NCI-H146 (cell line): ENCODE measurements around the gene EPHB2.
"Not testable (repeated sequence)": the region's sequence is repeated elsewhere in the genome, so short reads cannot be mapped to it uniquely, and the experiment has no call there.

Experiments
- DNase-seq: peaks from one replicate; lab custom pipeline; 2025; lab: John Stamatoyannopoulos, UW

Gene EPHB2

DNA sequence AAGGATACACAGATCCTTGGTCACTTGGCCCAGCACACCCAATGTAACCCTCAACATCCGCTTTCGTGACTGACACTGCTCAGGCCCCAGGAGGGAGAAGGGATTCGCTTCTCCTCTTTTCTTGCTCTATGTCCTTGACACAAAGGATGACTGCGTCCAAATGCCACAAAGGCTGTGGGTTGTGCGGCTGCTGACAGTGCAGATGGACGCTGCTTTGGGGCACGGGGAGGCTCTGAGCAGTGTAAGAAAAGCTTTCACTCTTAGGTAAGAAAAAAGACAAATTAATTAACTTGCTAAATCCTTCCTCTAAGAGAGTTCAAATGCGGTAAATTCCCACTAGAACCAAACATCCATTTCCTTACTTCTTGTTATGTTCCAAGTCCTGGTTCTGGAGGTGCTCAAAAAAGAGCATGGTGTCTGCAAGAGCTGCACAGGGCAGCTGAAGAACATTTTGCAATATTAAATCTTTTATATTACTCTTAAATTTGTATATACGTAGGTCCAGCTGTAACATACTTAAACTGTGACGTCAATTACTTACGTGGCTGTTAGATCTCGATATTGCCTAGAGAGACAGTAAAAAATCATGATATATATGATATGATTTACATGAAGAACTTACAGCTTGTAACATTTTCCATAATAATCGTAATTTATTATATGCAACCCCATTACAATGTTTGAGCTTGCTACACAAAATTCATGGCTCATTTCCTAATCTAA is 19.4 kb upstream of the EPHB2 start:
- DNase-seq, result no peak

DNA sequence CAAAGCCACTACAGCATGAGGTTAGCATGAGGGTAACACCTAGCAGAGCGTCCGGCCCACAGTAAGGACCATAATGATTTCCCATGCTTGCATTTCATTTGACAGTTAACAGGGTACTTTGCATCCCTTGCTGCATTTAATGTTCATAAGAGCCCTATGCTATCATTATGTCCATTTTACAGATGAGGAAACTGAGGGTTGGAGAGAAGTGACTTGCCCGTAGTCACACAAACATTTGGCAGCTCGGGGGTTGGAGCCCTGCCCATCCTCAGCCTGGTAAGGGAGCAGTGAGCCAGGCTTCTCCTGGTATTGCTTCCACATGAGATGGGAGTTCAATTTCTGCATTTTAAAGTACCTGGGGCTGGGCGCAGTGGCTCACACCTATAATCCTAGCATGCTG is 16.5 kb upstream of the EPHB2 start:
- DNase-seq, result no peak

DNA sequence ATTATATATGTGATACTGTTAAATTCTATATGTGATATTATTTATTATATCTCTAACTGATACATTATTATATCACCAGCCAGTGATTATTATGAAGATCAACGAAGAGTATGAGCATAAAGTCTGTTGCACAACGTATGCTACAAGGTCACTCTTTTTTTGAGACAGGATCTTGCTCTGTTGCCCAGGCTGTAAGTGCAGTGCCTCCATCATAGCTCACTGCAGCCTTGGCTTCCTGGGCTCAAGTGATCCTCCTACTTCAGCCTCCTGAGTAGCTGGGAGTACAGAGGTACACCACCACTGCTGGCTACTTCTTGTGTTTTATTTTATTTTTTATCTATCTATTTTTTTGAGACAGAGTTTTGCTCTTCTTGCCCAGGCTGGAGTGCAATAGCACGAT is 14.0 kb upstream of the EPHB2 start:
- DNase-seq, result no peak

DNA sequence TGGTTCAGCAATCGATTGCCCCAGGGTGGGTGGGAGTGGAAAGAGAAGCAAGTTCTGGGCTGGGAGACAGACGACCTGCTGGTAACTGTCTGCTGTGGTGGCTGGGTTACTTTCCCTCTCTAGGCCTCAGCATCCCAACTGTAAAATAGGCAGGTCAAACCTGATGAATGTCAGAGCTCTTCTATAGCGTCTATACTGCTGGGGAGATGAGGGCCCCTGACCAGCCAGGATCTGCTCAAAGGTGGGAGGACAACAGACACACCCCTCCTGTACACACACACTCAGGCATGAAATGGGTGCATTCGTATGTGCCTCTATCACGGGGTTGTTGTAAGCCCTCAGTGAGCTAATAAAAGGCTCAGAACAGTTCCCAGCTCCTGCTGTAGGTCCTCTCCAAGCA is 12.7 kb upstream of the EPHB2 start:
- DNase-seq, result peak; percentile 25

DNA sequence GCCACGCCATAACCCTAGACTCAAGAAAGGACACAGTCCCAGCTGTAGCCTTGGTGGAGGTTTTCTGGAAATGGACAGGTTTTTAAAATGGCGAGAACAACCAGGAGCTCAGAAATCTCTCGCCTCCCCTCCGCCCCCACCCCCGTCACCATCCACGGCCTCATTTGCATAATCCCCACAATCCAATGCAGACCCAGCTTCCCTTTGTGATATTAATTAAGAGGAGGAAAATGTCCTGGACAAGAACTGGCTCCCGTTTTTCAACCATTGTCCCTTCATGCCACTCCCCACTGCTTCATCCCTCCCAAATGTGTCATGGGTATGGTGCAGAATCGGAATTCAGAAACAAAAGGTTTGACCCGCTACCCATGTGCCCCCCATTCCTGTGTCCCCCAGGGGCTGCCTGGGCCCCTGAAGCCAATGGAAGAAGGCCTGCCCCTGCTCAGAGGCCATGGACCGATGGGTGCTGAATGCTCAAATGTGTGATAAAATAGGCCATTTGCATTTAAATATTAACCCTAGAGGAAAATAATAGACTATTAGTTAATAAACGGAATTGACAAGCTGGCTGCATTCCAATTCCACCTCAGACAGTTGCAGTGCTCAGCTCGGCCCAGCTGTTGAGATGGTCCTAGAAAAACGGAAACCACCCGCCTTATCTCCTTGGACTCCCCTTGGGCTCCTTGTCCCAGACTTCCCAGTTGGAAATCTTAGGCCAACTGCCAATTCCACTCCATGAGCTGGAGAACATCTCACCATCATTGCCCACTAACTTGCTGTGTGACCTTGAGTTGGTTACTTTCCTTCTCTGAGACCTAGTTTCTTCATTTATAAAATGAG is 10.7 kb upstream of the EPHB2 start:
- no peak for DNase-seq

DNA sequence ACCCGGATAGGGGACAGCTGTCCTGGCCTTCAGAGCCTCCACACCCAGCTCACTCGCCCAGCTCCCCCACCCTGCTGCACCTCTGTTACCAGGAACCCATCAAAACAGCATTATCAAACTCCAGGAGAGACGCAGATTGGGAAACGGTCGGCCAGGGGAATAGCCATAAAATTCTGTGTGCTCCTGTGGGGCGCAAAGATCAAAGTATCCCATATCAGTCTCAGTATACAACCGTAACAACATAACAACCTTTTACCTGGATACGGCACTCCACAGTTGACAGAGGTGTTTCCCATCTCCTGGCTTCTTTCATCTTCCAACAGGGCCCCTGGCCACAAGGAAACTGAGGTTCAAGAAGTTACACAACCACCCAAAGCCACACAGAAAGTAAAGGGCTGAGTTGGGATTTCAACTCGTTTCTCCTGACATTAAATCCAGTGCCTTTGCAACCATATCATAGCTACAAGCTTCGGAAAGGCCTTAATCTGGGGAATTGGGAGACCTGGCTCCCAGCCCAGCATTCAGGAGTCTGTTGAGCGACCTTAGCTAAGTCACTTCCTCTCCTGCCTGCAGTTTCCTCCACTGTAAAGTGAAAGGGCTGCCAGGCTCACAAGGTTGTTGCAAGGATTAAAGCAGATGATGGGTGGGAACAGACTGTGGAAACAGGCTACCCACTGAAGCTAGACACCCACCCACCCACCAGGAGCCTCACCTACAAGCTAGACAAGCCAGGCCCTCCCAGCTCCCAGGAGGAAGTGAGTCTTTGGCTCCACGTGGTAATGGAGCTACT is 8.1 kb upstream of the EPHB2 start:
- no peak for DNase-seq

DNA sequence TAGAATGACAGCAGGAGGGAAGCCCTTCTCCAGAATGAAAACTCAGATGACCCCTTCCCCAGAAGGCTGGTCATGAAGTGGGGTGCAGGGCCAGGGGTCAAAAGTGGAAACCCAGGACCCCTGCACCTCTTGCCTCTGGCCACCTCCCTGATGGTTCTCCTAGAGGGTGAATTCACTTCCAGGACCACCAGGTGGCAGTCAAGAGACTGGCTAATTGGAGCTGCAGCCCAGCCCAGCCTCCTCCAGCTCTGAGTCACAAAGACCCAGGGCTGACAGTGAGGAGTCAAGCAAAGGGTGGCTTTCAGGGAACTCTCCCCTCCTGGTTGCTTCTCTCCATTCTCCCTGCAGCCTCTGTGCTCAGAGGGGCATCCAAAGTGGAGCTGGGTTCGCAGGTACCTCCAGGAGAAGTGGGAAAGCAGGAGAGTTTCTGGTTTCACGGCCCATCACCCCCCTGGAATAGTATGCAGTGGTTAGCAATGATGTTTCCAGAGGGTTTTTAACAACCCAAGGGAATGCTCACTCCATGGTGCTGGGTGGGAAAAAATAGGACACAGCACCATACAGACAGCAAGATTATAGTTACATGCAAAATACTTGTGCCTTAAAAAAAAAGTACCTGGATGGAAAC is 6.1 kb upstream of the EPHB2 start:
- peak; percentile 80 for DNase-seq

DNA sequence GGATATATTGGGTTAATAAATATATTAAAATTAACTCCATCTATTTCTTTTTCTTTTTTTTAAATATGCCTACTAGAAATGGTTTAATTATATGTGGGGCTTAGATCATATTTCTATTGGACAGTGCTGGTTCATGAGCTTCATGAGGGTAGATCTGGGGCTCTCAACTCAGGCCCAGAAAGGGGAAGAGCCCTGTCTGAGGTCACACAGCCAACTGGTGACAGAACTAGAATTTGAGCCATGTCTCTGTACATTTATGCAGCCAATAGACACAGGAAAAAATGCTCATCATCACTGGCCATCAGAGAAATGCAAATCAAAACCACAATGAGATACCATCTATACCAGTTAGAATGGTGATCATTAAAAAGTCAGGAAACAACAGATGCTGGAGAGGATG is 5.1 kb upstream of the EPHB2 start:
- no peak for DNase-seq

DNA sequence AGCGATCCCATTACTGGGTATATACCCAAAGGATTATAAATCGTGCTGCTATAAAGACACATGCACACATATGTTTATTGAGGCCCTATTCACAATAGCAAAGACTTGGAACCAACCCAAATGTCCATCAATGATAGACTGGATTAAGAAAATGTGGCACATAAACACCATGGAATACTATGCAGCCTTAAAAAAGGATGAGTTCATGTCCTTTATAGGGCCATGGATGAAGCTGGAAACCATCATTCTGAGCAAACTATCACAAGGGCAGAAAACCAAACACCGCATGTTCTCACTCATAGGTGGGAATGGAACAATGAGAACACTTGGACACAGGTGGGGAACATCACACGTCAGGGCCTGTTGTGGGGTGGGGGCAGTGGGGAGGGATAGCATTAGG is 4.5 kb upstream of the EPHB2 start:
- not testable (repeated sequence) for DNase-seq

DNA sequence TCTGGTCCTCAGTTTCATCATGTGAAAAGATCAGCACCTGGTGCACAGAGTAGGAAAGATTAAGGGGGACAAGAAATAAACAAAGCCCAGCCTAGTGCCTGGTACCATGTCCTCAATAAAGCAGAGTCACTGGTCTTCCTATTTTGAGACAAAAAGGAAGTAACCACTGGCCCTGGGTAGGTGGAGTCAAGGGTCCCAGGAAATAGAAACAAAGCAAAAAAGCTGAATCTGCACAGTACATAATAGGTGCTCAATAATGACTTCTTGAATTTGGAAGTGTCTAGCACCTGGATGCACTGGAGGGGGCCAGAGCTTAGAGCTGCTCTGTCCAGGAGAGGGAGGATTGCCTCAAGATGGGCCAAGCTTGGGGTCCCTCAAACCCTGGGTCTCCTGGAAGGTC is 1.9 kb upstream of the EPHB2 start:
- no peak for DNase-seq

DNA sequence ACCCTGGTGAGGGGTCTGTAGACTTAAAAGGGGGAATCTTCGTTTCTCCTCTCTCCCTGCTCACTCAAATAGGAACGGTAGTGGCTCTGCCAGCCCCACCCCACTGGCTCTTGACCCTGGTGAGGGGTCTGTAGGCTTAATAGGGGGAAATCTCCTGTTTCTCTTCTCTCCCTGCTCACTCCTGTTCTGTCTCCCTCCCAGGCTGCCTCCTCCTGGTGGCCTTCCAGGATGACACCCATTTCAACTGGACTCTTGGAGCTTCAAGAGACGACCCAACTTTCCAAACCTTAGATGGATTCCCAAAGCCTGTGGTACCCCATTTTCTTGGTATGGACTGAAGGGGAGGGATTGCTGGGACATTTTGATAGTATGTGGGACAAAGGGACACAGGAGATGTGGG is 1.4 kb upstream of the EPHB2 start:
- DNase-seq, result no peak

DNA sequence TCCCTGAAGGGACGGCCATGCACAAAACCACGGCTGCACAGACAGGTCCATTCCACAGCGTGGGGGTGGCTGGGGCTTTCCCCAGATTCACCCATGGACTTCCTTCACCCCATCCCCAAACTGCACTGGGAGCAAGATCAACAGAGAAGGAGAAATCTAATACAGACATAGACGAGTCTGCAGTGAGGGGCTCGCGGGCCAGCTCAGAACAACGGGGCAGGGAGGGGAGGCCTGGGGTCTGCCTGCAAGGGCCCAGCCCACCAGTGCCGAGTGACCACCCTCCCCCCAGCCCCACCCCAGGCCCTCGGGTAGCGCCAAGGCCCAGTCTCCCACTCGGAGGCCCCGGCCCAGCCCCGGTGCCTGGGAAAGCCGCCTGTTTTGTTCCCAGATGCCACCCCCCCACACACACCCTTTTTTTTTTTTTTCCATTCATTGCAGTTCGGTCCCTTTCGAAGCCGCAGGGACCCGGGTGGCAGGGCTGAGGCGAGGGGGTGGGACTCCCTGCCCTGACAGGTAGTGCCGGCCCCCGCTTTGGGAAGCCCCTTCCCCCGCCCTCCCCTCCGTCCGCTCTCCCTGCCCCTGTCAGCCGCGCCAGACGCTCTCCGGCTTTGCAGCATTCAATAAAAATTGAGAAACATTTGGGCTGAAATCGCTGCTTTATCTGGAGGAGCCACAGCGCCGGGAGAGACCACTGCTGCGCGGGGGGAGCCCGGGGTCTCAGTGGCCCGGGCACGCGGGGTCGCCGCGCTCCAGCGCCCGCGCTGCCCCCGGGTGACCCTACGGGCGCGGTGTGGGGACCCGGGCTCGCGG is 543 bp upstream of the EPHB2 start:
- peak; percentile 52 for DNase-seq

DNA sequence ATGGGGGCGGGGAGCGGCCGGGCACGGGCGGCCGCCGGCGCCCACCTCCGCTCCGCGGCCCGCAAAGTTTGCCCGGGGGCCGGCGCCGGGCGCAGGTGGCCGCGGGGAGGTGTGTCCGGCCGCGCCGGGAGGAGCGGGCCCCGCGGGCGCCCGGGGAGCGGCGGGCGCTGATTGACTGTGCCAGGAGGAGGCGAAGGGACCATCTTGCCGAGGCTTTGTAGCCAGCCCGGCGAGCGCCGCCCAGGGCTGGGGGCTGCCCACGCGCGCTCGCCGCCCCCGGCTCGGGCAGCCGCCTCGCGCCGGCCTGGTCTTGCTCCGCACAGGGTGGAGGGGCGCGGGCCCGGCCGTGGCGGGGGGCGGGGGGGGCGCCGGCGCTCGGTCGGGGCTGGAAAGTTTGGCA is 432 bp downstream of the EPHB2 start:
- peak; percentile 20 for DNase-seq

DNA sequence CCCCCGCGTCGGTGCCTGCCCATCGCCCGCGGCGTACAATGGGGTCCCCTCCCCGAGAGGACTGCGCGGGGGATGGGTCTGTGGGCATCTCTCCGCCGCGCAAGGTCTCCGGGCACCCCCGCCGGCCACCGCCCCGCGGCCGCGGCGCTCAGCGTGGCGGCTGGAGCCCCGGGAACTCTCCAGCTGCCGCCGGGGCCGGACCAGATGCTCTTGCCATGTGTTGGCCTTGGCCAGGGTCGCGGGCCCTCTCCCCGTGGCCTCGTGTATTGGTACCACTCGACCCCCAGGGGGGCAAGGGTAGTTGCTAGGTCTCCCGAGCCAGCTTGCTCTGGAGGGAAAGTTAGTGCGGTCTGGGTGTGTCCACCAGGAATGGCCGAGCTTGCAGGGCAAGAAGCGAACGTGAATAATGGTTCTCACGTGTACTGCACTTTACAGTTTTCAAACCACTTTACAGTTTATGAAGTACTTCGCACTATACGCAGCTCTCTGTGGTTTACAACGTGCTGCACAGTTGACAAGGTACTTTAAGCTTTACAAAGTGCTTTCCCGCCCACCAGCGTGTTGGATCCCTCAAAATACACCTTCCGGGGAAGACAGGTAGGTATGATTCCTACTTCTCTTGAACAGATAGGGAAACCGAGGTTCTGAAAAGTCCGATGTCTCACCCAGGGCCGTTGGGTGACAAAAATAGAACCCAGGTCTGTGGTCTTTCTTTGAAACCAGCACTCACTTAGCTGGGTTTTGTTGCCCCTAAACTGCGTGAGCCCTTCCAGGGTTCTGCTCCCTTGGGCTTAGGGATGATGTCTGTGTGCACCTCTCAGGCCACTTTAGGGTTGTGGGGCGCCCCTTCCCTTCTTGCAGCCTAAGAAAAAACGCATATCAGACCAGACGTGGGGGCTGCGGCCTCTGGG is 1.2 kb downstream of the EPHB2 start:
- peak; percentile 15 for DNase-seq

DNA sequence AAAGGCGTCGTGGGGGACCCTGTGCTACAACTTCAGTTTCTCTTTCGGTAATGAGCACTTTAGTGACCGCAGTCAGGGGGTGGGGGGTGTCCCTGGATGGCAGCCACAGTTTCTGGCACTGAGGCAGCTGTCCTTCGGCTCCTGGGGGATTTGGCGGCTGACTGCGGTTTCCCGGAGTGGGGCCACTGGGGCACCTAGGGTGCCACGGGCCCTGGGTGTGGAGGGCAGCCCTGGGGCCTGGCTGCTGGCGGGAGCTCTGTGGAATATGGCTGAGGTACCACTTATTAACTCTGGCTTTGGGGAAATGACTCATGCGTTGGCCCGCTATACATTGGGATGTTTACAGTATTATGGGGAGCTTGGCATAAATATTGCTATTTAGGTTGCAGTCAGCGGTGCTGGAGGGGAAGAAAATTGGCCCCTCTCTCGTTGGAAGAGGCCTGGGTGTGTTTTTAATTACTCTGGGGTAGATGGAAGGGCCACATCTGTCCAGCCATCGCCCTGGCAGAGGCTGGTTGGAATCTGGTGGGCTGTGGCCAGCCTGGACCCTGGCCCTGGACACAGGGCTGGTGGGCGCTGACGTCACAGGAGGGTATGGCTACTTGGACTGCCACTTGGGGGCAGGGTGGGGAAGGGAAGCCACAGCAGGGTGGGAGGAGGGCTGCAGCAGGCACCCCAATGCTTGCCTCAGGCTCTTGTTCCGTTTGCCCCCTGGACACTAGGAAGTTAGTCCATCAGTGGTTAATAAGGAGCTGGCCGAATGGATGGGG is 2.0 kb downstream of the EPHB2 start:
- DNase-seq, result no peak

DNA sequence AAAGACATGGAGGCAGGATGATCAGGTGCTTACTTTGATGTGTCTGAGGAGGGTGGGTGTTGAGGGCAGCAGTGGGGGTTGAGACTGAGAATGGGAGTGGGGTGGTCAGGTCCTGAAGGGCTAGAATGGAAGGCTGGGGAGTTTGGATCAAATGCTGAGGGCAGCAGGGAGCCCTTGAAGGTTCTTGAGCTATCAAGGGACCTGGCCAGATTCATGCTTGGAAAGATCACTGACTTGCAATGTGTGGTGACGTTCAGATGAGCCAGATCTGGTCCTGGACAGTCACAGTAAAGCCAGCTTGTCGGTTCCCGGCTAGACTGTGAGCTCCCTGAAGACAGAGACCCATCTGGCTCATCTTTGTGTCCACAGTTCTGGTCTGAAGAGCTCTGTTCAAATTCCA is 3.8 kb downstream of the EPHB2 start:
- no peak for DNase-seq

DNA sequence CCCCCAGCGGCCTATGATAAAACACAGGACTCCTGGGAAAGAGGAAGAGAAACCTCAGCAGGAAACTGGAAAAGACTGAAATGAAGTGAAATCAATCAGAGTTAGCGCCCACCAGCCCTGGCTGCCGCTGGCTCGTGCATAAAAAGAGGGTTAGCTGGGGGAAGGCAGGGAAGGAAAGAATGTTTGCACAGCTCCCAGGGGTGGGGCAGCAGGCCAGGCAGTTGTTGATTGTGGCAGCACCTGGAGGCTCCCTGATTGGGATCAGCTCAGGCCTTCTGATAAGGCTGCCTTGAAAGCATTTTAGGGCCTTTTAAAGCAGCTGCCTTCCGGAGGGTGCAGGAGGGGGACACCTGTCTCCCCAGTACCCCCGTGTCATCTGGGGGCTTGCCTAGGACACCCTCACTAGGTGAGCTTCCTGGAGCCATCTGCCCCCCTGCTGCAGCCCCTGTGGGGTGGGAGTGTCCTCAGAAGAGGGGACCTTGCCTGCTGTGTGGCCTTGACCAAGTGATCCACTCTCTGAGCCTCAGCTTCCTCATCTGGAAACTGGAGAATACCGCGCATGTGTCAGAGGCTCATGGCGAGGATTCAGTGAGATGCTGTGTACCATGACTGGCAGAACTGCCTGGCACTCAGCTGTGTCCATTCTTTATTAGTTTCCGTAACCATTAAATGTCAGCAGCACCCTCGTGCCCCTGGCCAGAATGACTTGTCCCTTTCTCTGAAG is 6.6 kb downstream of the EPHB2 start:
- peak; percentile 80 for DNase-seq

DNA sequence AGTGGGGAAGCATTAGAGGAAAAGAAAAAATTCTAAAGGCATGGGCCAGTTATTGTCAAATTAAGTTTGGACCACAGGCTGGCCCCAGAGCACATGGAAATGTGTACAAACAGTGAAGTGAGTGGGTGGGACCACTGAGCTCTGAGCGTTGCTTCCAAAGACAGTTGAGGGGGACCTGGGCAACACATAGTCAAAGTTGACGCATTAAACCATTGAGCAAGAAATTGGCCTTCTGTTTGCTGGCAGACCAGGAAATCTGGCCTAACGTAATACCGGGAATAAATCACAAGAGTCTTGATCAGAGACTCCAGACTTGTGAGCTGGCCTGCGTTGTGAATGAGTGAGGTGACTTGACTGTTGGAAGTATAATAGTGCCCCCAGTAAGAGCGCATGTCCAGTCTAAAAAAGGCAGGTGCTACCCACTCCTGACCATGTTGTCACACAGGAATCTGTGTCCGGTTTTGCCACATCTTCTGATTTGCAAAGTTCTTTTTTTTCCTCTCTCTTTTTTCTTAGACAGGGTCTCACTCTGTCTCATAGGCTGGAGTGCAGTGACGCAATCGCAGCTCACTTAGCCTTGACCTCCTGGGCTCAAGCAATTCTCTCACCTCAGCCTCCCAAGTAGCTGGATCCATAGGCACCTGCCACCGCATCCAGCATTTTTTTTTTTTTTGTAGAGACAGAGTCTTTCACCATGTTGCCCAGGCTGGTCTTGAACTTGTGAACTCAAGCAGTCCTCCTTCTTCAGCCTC is 10.7 kb downstream of the EPHB2 start:
- DNase-seq, result no peak
